Subcutaneous abdominal adipose tissue (tissue), 5 donors: ENCODE results near the gene KCNJ6.
A peak's percentile ranks its signal among the peaks of the same experiment; 100 is the strongest.

Source experiments
- H3K27ac ChIP-seq: one replicate; pipeline ENCODE4 v1.7.0; 2013; ENCODE audit warnings: low read depth, mild to moderate bottlenecking, inconsistent platforms, low read length, moderate library complexity
- H3K27me3 ChIP-seq, 5 donors: one replicate each; pipeline ENCODE4 v1.7.0; 2013; ENCODE audit warnings: low read length in 5 of 5, inconsistent platforms in 1 of 5; ENCODE audit not compliant: control insufficient read depth in 5 of 5, insufficient read depth in 4 of 5
- H3K36me3 ChIP-seq, 5 donors: one replicate each; pipeline ENCODE4 v1.7.0; 2013; ENCODE audit warnings: low read length in 5 of 5; ENCODE audit not compliant: control insufficient read depth in 5 of 5, insufficient read depth in 5 of 5
- H3K4me1 ChIP-seq, 5 donors: one replicate each; pipeline ENCODE4 v1.7.0; 2013; ENCODE audit warnings: low read length in 5 of 5, mild to moderate bottlenecking in 3 of 5, moderate library complexity in 1 of 5; ENCODE audit not compliant: control insufficient read depth in 5 of 5, insufficient read depth in 5 of 5
- H3K4me3 ChIP-seq, 5 donors: one replicate each; pipeline ENCODE4 v1.7.0; 2013; ENCODE audit warnings: low read length in 5 of 5, low read depth in 1 of 5
- H3K9ac ChIP-seq, 5 donors: one replicate each; pipeline ENCODE4 v1.7.0; 2013; ENCODE audit warnings: low read length in 5 of 5, mild to moderate bottlenecking in 4 of 5, moderate library complexity in 3 of 5
- H3K9me3 ChIP-seq, 5 donors: one replicate each; pipeline ENCODE4 v1.7.0; 2013; ENCODE audit warnings: low read length in 5 of 5; ENCODE audit not compliant: control insufficient read depth in 5 of 5
- donor health status: healthy.
- donor health status: healthy.
- donor health status: healthy.
- donor health status: healthy.
- donor health status: healthy.

The KCNJ6 gene

DNA sequence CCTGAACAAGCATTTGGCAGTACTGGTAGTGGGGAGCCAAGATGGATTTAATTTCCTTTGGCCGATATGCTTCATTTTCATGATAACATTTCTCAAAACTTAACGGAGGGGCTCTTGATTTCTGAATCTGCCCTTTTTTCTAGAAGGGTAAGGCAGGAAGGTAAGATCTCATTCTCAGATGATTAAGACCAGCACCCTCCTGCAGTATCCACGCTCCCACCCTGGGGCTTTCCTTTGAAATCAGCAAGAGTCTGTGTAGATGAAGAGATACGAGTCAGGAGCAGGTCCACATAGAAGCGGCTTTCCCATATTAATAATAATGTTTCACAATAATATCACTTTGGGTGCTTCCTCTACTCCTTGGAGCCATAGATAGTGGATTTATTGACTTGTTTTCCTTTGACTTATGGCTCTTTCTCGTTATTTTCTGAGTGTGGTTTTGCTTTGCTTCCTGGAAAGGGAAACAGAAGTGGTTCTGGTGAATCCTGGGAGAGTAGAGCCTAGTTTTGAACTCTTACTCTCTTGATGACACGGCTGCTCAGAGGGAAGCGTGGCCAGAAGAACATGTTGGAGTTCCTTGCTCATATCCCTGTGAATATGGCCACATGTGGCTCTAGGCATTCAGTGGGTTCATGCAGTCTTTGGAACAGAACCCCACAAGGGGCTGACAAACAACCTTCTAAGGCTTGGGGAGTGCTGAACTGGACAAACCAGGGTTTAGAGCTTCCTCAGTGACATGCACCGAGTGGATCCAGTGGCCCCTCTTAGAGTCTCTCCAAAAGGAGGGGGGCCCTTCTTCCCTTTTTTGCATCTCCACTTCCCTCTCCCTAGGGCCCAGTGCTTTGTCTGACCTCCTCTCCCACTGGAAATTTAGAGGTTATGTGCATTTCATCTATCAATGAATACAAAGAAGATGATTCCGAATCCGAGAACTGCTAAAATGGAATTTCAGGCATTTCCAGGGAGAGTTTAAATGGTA lies 354.0 kb downstream of the KCNJ6 start:
- Histone ChIP-seq H3K36me3 (no peaks in the 10 kb centered on the region), H3K9me3 (no peaks in the 10 kb centered on the region), H3K4me3 (no peak overlapping the region), H3K27ac (peak overlapping the region; percentile 83), H3K27me3 (no peaks in the 10 kb centered on the region), H3K4me1 (peaks cover 6 to 24% (median 19%) of the 10 kb centered on the region in 5 donors), H3K9ac (no peak overlapping the region)

GRCh38 chr21:37561506-37561905 lies 354.8 kb downstream of the KCNJ6 start:
- Histone ChIP-seq H3K9me3 (no peaks in the 10 kb centered on the region), H3K9ac (no peak overlapping the region), H3K27me3 (no peaks in the 10 kb centered on the region), H3K4me1 (peaks cover 6 to 24% (median 19%) of the 10 kb centered on the region in 5 donors), H3K27ac (no peak overlapping the region), H3K36me3 (no peaks in the 10 kb centered on the region), H3K4me3 (no peak overlapping the region)

DNA sequence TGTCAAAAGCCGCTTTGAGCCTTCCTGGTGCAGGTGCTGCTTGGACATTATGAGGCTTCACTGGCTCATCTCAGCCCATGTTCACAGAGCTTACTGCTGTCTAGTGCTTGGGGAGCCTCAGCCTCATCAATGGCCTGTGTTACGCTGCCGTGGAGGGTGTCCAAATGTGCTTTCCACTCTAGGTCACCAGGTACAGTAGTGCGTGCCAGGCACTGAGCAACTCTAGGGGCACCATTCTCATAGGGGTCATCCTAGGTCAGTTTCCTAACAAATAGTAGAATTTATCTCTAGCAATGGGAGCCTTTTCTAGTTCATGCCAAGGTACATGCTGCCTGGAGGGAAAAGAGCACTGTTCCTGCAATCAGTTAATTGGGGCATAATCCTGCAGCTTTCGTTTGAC lies 355.9 kb downstream of the KCNJ6 start:
- H3K4me1 ChIP-seq: peaks cover 6 to 24% (median 19%) of the 10 kb centered on the region in 5 donors
- no peaks in the 10 kb centered on the region for H3K36me3 ChIP-seq
- H3K4me3 ChIP-seq: no peak overlapping the region
- peaks cover 0 to under 1% (median 0%) of the 10 kb centered on the region in 5 donors for H3K27me3 ChIP-seq
- H3K9me3 ChIP-seq: no peaks in the 10 kb centered on the region
- no peak overlapping the region for H3K9ac ChIP-seq
- no peak overlapping the region for H3K27ac ChIP-seq

GRCh38 chr21:37558676-37559211 lies 357.5 kb downstream of the KCNJ6 start:
- H3K27me3 ChIP-seq: peaks cover 0 to 4% (median 0%) of the 10 kb centered on the region in 5 donors
- H3K4me3 ChIP-seq: no peak overlapping the region
- H3K36me3 ChIP-seq: no peaks in the 10 kb centered on the region
- peaks cover 4 to 11% (median 7%) of the 10 kb centered on the region in 5 donors for H3K4me1 ChIP-seq
- H3K9ac ChIP-seq: no peak overlapping the region
- H3K27ac ChIP-seq: no peak overlapping the region
- no peaks in the 10 kb centered on the region for H3K9me3 ChIP-seq
